NCI-H2107 treated with DMSO at 0.1 percent for 48 hours (cell line): Measurements from ENCODE around the gene PTPN9.
A peak's percentile ranks its signal among the peaks of the same experiment; 100 is the strongest.
"Not testable (repeated sequence)": the region's sequence is repeated elsewhere in the genome, so short reads cannot be mapped to it uniquely, and the experiment has no call there.

Experiments
- DNase-seq: peaks from one replicate; lab custom pipeline; 2025; ENCODE audit not compliant: unreplicated experiment; lab: John Stamatoyannopoulos, UW

Gene PTPN9

GRCh38 chr15:75583701-75584100, 4.6 kb upstream of the PTPN9 start:
- DNase-seq: no peak

GRCh38 chr15:75582943-75583342, 3.8 kb upstream of the PTPN9 start:
- not testable (repeated sequence) for DNase-seq

GRCh38 chr15:75578173-75578947, 755 bp downstream of the PTPN9 start:
- DNase-seq: no peak

- no peak for DNase-seq
Observed at GRCh38 chr15:75577401-75578172, 1.5 kb downstream of the PTPN9 start.

GRCh38 chr15:75573648-75574384, 5.3 kb downstream of the PTPN9 start:
- no peak for DNase-seq

- DNase-seq: no peak
Observed at GRCh38 chr15:75570126-75570845, 8.8 kb downstream of the PTPN9 start.

- DNase-seq: no peak
Observed at GRCh38 chr15:75565062-75565970, 13.8 kb downstream of the PTPN9 start.

GRCh38 chr15:75561888-75562287, 17.2 kb downstream of the PTPN9 start:
- no peak for DNase-seq

- DNase-seq: not testable (repeated sequence)
Observed at GRCh38 chr15:75559360-75559759, 19.8 kb downstream of the PTPN9 start.

GRCh38 chr15:75558955-75559354, 20.2 kb downstream of the PTPN9 start:
- not testable (repeated sequence) for DNase-seq

GRCh38 chr15:75554717-75555116, 24.4 kb downstream of the PTPN9 start:
- peak; percentile 34 for DNase-seq

GRCh38 chr15:75553659-75554058, 25.5 kb downstream of the PTPN9 start:
- no peak for DNase-seq

GRCh38 chr15:75551091-75551490, 28.0 kb downstream of the PTPN9 start:
- no peak for DNase-seq

- no peak for DNase-seq
Observed at GRCh38 chr15:75545064-75545463, 34.1 kb downstream of the PTPN9 start.

GRCh38 chr15:75544359-75544758, 34.8 kb downstream of the PTPN9 start:
- no peak for DNase-seq

- DNase-seq: not testable (repeated sequence)
Observed at GRCh38 chr15:75542949-75543545, 36.1 kb downstream of the PTPN9 start.

GRCh38 chr15:75542386-75542797, 36.7 kb downstream of the PTPN9 start:
- no peak for DNase-seq

GRCh38 chr15:75538376-75538775, 40.7 kb downstream of the PTPN9 start:
- no peak for DNase-seq

- DNase-seq: no peak
Observed at GRCh38 chr15:75533945-75534344, 45.2 kb downstream of the PTPN9 start.
